ENCODE data around the gene UNC13A. TPM values are rescaled to one million over a fixed set of nuclear protein-coding genes. Genes with fewer than 3 reads are reported as not detected.

The UNC13A gene
- total RNA-seq, 4 donors from 2014 or later: 0.16 TPM; not detected in 3

- Histone ChIP-seq H3K36me3 (no peaks in the 10 kb centered on the region), H3K9me3 (no peaks in the 10 kb centered on the region), H3K27ac (no peak overlapping the region), H3K4me3 (no peak overlapping the region), H3K27me3 (peaks cover 13% of the 10 kb centered on the region), H3K4me1 (no peaks in the 10 kb centered on the region)
- TF ChIP-seq POLR2AphosphoS5 (IDR thresholded peaks at IDR 0.05) (no peak), CTCF (IDR thresholded peaks at IDR 0.05) (no peak), EP300 (IDR thresholded peaks at IDR 0.05) (no peak), POLR2A (IDR thresholded peaks at IDR 0.05) (no peak)
- WGBS: 47% methylated on average over 18 of the region's 19 CpGs
- no peak for DNase-seq (ENCODE audit: low spot score in 2 of 2)
Measured at GRCh38 chr19:17673937-17674799, 14.0 kb downstream of the UNC13A start.

- Histone ChIP-seq H3K4me3 (no peak overlapping the region), H3K27me3 (peaks cover 5% of the 10 kb centered on the region), H3K36me3 (no peaks in the 10 kb centered on the region), H3K9me3 (no peaks in the 10 kb centered on the region), H3K4me1 (no peaks in the 10 kb centered on the region), H3K27ac (no peak overlapping the region)
- TF ChIP-seq POLR2AphosphoS5 (IDR thresholded peaks at IDR 0.05): no peak
- TF ChIP-seq CTCF (IDR thresholded peaks at IDR 0.05): no peak
- TF ChIP-seq POLR2A (IDR thresholded peaks at IDR 0.05): no peak
- no peak for TF ChIP-seq EP300 (IDR thresholded peaks at IDR 0.05)
- DNase-seq (ENCODE audit: low spot score in 2 of 2): no peak
- WGBS: 70% methylated on average over 2 of the region's 2 CpGs
Measured at GRCh38 chr19:17671906-17672305, 16.2 kb downstream of the UNC13A start.

GRCh38 chr19:17669419-17669818 is 18.7 kb downstream of the UNC13A start:
- Histone ChIP-seq H3K36me3 (no peaks in the 10 kb centered on the region), H3K9me3 (peaks cover 5% of the 10 kb centered on the region), H3K27ac (no peak overlapping the region), H3K4me3 (no peak overlapping the region), H3K27me3 (no peaks in the 10 kb centered on the region), H3K4me1 (no peaks in the 10 kb centered on the region)
- DNase-seq (ENCODE audit: low spot score in 2 of 2): no peak
- TF ChIP-seq CTCF (IDR thresholded peaks at IDR 0.05): no peak
- no peak for TF ChIP-seq POLR2AphosphoS5 (IDR thresholded peaks at IDR 0.05)
- TF ChIP-seq EP300 (IDR thresholded peaks at IDR 0.05): no peak
- TF ChIP-seq POLR2A (IDR thresholded peaks at IDR 0.05): no peak
- 81% methylated on average over 8 of the region's 9 CpGs for WGBS

- Histone ChIP-seq H3K27me3 (peaks cover 5% of the 10 kb centered on the region), H3K4me3 (no peak overlapping the region), H3K4me1 (no peaks in the 10 kb centered on the region), H3K9me3 (peaks cover 5% of the 10 kb centered on the region), H3K36me3 (no peaks in the 10 kb centered on the region), H3K27ac (no peak overlapping the region)
- 85% methylated on average over 2 of the region's 2 CpGs for WGBS
- no peak for DNase-seq (ENCODE audit: low spot score in 2 of 2)
- TF ChIP-seq POLR2A (IDR thresholded peaks at IDR 0.05) (no peak), POLR2AphosphoS5 (IDR thresholded peaks at IDR 0.05) (no peak), EP300 (IDR thresholded peaks at IDR 0.05) (no peak), CTCF (IDR thresholded peaks at IDR 0.05) (no peak)
Measured at GRCh38 chr19:17665058-17665457, 23.1 kb downstream of the UNC13A start.

GRCh38 chr19:17659996-17660395 is 28.2 kb downstream of the UNC13A start:
- WGBS: 72% methylated on average over 7 of the region's 7 CpGs
- H3K36me3 ChIP-seq: no peaks in the 10 kb centered on the region
- TF ChIP-seq POLR2A (IDR thresholded peaks at IDR 0.05) (no peak), CTCF (IDR thresholded peaks at IDR 0.05) (no peak), EP300 (IDR thresholded peaks at IDR 0.05) (no peak), POLR2AphosphoS5 (IDR thresholded peaks at IDR 0.05) (no peak)

More at GRCh38 chr19:17659996-17660395, 28.2 kb downstream of the UNC13A start:
- Histone ChIP-seq H3K4me1 (peaks cover 9% of the 10 kb centered on the region), H3K27ac (no peak overlapping the region), H3K27me3 (peaks cover 5% of the 10 kb centered on the region), H3K4me3 (no peak overlapping the region), H3K9me3 (no peaks in the 10 kb centered on the region)
- DNase-seq (ENCODE audit: low spot score in 2 of 2): no peak

Measured in suprapubic skin (tissue), 4 donors.